GM13976 (cell line): ENCODE data around the gene DNAJC27.
A peak's percentile ranks its signal among the peaks of the same experiment; 100 is the strongest.

ENCODE experiments used
- DNase-seq: peaks from one replicate; pipeline ENCODE4 v3.0.0; 2012; ENCODE audit warnings: low spot score
- in situ Hi-C: fragments of 300-500 bp; cut with MboI; formaldehyde crosslinking; loops from one replicate; pipeline ENCODE4 v1.12.0; 2022; ENCODE audit warnings: low sequenced_read_pairs, mixed read lengths, inconsistent platforms; ENCODE audit not compliant: unreplicated experiment
- TF ChIP-seq, protein P1 (sequence below): IDR thresholded peaks from 2 replicates; pipeline ENCODE4 v1.5.1; 2012; ENCODE audit warnings: borderline replicate concordance, mild to moderate bottlenecking; ENCODE audit not compliant: insufficient read depth; ENCODE audit errors: extremely low read depth, missing control alignments, control extremely low read depth

DNAJC27 gene

DNA sequence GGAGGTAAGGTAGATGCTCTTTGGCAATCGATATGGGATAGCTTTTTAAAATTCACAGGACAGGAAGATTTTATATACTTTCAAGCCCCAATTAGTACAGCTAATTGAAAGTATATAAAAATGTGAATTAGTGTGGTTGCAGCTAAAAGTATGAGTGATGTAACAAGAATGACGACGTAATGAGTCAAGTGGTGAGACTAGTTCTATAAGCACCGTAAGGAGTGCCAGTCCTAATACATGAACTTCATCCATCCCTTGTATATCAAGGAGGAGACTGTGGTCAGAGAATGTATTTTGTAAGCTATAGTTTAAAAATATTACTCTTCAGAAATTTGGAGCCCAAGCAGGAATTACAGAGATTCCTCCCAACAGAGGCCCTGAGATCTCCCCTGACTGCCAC is 25.8 kb downstream of the DNAJC27 start:
- no peak for DNase-seq
- in situ Hi-C loops, result no loop called here
- TF ChIP-seq, protein P1, sequence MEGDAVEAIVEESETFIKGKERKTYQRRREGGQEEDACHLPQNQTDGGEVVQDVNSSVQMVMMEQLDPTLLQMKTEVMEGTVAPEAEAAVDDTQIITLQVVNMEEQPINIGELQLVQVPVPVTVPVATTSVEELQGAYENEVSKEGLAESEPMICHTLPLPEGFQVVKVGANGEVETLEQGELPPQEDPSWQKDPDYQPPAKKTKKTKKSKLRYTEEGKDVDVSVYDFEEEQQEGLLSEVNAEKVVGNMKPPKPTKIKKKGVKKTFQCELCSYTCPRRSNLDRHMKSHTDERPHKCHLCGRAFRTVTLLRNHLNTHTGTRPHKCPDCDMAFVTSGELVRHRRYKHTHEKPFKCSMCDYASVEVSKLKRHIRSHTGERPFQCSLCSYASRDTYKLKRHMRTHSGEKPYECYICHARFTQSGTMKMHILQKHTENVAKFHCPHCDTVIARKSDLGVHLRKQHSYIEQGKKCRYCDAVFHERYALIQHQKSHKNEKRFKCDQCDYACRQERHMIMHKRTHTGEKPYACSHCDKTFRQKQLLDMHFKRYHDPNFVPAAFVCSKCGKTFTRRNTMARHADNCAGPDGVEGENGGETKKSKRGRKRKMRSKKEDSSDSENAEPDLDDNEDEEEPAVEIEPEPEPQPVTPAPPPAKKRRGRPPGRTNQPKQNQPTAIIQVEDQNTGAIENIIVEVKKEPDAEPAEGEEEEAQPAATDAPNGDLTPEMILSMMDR, result no peak

DNA sequence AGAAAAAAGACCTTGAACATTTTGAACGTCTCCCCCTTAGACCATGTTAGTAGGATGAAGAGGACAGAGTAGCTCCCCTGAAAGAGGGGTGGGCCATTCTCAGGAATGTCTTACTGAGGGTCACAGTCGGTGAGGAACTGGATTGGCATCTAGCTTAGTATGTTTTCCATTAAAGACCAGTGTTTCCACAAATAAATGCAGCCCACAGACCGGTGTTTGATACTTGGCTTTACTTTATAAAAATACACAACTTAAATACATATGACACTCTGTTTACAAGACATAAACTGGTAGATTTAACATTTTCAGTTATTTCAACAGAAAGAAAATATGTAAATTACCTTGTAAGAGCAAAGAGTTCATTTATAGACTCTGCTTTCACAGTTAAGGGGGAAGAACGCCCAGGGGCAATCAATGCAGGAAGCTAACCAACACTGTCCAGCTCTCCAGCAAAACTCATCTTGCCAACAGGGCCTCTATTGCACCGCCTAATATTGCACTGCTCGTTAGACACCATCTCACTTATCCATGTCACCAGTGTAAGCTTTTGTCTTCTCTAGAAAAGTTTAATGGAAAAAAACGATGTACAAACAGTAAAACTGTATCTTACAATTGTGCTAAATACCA is 28.2 kb downstream of the DNAJC27 start:
- in situ Hi-C loops, result no loop called here
- TF ChIP-seq, protein P1, result no peak

DNA sequence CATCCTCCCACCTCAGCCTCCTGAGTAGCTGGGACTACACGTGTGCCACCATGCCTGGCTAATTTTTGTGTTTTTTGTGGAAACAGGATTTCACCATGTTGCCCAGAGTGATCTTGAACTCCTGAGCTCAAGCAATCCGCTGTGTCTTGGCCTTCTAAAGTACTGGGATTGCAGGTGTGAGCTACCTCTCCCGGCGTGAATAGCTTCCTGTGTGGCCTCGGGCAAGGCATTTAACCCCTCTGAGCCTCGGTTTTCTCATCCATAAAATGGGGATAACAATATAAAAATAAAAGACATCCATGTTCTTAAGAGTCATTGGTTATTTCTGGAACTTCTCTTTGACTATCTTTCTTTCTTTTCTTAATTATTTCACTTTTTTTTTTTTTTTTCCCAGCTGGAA is 32.4 kb downstream of the DNAJC27 start:
- TF ChIP-seq, protein P1, result no peak
- DNase-seq, result no peak
- in situ Hi-C loops, result no loop called here

More for the DNA sequence above, 28.2 kb downstream of the DNAJC27 start:
- DNase-seq, result no peak

DNA sequence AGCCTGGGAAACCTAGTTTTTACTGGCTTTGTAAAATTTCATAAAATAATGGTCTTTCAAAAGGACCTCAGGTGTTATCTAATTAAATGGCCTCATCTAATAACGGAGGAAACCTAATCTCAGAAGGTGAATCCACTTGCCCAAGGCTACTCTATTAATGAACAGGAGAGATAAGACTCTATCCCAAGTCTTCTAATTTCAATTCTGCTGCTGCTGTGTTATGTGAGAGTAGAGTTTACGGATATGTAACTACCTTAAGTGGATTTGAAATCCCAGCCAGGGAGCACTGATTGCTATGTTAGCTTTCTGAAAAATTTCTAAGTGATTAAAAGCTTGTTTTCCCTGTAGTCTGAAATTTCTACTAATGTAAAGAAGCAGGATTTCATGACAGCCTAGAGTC is 34.5 kb downstream of the DNAJC27 start:
- in situ Hi-C loops, result no loop called here
- DNase-seq, result no peak
- TF ChIP-seq, protein P1, result no peak

DNA sequence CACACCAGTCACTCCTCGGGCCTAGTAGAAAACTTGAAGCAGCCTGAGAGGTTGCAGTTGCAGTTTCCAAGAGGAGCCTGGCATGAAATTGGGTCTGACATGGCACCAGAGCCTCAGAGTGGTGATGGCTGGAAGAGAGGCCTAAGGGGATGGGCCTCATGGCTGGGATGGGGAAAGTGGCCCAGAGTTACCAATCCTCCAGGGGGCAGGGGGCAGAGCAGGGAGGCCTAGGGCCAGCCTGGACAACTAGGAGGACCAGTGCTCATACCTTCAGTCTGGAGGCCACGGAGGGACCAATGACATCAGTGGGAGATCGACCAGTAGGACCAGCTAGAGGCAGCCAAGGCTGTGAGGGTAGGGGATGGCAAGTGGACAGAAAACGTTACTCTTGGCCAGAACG is 36.6 kb downstream of the DNAJC27 start:
- no peak for DNase-seq
- in situ Hi-C loops, result no loop called here
- TF ChIP-seq, protein P1, result no peak

DNA sequence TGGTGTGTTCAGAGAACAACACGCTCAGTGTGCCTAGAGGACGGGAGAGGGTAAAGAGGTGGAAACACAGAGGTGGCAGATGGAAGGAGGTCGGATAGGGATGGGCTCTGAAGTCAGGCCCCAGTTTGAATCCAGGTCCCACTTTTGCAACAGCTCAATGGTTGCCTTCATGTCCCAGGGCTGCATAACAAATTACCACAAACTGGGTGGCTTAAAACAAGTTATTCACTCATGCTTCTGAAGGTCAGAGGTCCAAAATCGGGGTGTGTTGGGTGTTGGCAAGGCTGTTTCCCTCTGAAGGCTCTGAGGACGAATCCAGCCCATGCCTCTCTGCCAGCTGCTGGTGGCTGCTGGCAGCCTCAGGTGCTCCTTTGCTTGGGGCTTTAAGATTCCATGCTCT is 39.0 kb downstream of the DNAJC27 start:
- in situ Hi-C loops, result no loop called here
- DNase-seq, result no peak
- TF ChIP-seq, protein P1, result no peak

DNA sequence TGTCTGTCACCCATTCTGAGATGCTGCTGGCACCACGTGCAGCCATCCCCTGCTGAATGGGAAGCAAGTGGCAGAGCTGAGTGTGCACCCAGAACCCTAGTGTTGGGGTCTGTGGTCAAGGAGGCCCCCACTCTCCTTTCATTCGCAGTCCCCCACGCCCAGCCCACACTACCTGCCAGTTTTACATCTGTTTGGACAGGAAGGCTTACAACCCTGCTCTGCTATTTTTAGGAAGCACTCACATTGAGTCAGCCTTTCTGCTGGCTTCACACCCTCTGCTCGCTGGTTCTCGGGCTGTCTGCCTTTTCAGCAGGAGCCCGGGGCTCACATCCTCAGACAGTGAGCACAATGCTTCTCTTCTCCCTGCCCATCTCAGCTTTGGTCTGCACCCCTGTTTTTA is 41.0 kb downstream of the DNAJC27 start:
- in situ Hi-C loops, result no loop called here
- peak; percentile 83 for DNase-seq

More for the DNA sequence above, 41.0 kb downstream of the DNAJC27 start:
- TF ChIP-seq, protein P1, result no peak
